ENCODE results near the gene FRZB. TPM values are rescaled to one million over a fixed set of nuclear protein-coding genes. Genes with fewer than 3 reads are reported as not detected.

The FRZB gene
- total RNA-seq, 1 experiment from 2014 or later, result 1.9 TPM

DNA sequence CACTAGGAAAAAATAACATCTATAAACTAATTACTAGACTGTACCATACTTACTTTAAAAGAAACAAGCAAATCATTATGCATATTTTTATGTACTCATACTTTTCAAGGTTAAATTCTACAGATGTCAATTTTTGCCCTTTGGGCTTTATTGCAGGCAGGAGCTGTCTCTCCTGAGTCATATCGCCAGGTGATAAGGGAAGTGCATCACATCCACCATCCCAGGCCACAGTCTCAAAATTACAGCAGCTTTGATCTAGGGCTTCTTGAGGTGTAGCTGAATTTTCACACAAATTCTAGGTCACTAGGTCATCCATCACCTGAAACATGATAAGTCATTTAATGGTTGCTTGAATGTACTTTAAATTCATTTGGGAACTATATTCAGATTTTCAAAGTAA lies 38.4 kb upstream of the FRZB start:
- POLR2A ChIA-PET, result no interaction called here
- no peak overlapping the region for H3K27ac Mint-ChIP-seq
- H3K27me3 Mint-ChIP-seq (ENCODE audit: low read depth), result no peaks in the 10 kb centered on the region
- TF ChIP-seq TEAD4 (CRISPR knock-in tag; IDR thresholded peaks at IDR 0.05) (no peak), HMGA2 (CRISPR knock-in tag; IDR thresholded peaks at IDR 0.05) (no peak), PRRX2 (CRISPR knock-in tag; IDR thresholded peaks at IDR 0.05) (no peak), ZNF232 (CRISPR knock-in tag; IDR thresholded peaks at IDR 0.05) (no peak), ZNF317 (CRISPR knock-in tag; IDR thresholded peaks at IDR 0.05; ENCODE audit: borderline replicate concordance, low read depth) (no peak), ETV6 (CRISPR knock-in tag; IDR thresholded peaks at IDR 0.05) (no peak), SOX15 (CRISPR knock-in tag; IDR thresholded peaks at IDR 0.05) (no peak), ZNF423 (CRISPR knock-in tag; IDR thresholded peaks at IDR 0.05) (no peak), FOXP1 (CRISPR knock-in tag; IDR thresholded peaks at IDR 0.05; ENCODE audit: borderline replicate concordance) (no peak), NR2C2 (CRISPR knock-in tag; IDR thresholded peaks at IDR 0.05) (no peak), ESRRA (CRISPR knock-in tag; IDR thresholded peaks at IDR 0.05; ENCODE audit: borderline replicate concordance) (no peak)
- TF ChIP-seq, protein P1, sequence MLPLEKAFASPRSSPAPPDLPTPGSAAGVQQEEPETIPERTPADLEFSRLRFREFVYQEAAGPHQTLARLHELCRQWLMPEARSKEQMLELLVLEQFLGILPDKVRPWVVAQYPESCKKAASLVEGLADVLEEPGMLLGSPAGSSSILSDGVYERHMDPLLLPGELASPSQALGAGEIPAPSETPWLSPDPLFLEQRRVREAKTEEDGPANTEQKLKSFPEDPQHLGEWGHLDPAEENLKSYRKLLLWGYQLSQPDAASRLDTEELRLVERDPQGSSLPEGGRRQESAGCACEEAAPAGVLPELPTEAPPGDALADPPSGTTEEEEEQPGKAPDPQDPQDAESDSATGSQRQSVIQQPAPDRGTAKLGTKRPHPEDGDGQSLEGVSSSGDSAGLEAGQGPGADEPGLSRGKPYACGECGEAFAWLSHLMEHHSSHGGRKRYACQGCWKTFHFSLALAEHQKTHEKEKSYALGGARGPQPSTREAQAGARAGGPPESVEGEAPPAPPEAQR (CRISPR knock-in tag; IDR thresholded peaks at IDR 0.05), result no peak
- TF ChIP-seq, protein P2, sequence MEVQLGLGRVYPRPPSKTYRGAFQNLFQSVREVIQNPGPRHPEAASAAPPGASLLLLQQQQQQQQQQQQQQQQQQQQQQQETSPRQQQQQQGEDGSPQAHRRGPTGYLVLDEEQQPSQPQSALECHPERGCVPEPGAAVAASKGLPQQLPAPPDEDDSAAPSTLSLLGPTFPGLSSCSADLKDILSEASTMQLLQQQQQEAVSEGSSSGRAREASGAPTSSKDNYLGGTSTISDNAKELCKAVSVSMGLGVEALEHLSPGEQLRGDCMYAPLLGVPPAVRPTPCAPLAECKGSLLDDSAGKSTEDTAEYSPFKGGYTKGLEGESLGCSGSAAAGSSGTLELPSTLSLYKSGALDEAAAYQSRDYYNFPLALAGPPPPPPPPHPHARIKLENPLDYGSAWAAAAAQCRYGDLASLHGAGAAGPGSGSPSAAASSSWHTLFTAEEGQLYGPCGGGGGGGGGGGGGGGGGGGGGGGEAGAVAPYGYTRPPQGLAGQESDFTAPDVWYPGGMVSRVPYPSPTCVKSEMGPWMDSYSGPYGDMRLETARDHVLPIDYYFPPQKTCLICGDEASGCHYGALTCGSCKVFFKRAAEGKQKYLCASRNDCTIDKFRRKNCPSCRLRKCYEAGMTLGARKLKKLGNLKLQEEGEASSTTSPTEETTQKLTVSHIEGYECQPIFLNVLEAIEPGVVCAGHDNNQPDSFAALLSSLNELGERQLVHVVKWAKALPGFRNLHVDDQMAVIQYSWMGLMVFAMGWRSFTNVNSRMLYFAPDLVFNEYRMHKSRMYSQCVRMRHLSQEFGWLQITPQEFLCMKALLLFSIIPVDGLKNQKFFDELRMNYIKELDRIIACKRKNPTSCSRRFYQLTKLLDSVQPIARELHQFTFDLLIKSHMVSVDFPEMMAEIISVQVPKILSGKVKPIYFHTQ (CRISPR knock-in tag; IDR thresholded peaks at IDR 0.05), result no peak
- TF ChIP-seq, protein P3, sequence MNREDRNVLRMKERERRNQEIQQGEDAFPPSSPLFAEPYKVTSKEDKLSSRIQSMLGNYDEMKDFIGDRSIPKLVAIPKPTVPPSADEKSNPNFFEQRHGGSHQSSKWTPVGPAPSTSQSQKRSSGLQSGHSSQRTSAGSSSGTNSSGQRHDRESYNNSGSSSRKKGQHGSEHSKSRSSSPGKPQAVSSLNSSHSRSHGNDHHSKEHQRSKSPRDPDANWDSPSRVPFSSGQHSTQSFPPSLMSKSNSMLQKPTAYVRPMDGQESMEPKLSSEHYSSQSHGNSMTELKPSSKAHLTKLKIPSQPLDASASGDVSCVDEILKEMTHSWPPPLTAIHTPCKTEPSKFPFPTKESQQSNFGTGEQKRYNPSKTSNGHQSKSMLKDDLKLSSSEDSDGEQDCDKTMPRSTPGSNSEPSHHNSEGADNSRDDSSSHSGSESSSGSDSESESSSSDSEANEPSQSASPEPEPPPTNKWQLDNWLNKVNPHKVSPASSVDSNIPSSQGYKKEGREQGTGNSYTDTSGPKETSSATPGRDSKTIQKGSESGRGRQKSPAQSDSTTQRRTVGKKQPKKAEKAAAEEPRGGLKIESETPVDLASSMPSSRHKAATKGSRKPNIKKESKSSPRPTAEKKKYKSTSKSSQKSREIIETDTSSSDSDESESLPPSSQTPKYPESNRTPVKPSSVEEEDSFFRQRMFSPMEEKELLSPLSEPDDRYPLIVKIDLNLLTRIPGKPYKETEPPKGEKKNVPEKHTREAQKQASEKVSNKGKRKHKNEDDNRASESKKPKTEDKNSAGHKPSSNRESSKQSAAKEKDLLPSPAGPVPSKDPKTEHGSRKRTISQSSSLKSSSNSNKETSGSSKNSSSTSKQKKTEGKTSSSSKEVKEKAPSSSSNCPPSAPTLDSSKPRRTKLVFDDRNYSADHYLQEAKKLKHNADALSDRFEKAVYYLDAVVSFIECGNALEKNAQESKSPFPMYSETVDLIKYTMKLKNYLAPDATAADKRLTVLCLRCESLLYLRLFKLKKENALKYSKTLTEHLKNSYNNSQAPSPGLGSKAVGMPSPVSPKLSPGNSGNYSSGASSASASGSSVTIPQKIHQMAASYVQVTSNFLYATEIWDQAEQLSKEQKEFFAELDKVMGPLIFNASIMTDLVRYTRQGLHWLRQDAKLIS (CRISPR knock-in tag; IDR thresholded peaks at IDR 0.05; ENCODE audit: borderline replicate concordance), result no peak
- TF ChIP-seq, protein P4, sequence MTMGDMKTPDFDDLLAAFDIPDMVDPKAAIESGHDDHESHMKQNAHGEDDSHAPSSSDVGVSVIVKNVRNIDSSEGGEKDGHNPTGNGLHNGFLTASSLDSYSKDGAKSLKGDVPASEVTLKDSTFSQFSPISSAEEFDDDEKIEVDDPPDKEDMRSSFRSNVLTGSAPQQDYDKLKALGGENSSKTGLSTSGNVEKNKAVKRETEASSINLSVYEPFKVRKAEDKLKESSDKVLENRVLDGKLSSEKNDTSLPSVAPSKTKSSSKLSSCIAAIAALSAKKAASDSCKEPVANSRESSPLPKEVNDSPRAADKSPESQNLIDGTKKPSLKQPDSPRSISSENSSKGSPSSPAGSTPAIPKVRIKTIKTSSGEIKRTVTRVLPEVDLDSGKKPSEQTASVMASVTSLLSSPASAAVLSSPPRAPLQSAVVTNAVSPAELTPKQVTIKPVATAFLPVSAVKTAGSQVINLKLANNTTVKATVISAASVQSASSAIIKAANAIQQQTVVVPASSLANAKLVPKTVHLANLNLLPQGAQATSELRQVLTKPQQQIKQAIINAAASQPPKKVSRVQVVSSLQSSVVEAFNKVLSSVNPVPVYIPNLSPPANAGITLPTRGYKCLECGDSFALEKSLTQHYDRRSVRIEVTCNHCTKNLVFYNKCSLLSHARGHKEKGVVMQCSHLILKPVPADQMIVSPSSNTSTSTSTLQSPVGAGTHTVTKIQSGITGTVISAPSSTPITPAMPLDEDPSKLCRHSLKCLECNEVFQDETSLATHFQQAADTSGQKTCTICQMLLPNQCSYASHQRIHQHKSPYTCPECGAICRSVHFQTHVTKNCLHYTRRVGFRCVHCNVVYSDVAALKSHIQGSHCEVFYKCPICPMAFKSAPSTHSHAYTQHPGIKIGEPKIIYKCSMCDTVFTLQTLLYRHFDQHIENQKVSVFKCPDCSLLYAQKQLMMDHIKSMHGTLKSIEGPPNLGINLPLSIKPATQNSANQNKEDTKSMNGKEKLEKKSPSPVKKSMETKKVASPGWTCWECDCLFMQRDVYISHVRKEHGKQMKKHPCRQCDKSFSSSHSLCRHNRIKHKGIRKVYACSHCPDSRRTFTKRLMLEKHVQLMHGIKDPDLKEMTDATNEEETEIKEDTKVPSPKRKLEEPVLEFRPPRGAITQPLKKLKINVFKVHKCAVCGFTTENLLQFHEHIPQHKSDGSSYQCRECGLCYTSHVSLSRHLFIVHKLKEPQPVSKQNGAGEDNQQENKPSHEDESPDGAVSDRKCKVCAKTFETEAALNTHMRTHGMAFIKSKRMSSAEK (CRISPR knock-in tag; IDR thresholded peaks at IDR 0.05; ENCODE audit: borderline replicate concordance), result no peak
- TF ChIP-seq, protein P5, sequence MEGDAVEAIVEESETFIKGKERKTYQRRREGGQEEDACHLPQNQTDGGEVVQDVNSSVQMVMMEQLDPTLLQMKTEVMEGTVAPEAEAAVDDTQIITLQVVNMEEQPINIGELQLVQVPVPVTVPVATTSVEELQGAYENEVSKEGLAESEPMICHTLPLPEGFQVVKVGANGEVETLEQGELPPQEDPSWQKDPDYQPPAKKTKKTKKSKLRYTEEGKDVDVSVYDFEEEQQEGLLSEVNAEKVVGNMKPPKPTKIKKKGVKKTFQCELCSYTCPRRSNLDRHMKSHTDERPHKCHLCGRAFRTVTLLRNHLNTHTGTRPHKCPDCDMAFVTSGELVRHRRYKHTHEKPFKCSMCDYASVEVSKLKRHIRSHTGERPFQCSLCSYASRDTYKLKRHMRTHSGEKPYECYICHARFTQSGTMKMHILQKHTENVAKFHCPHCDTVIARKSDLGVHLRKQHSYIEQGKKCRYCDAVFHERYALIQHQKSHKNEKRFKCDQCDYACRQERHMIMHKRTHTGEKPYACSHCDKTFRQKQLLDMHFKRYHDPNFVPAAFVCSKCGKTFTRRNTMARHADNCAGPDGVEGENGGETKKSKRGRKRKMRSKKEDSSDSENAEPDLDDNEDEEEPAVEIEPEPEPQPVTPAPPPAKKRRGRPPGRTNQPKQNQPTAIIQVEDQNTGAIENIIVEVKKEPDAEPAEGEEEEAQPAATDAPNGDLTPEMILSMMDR (IDR thresholded peaks at IDR 0.05), result no peak
- TF ChIP-seq, protein P6, sequence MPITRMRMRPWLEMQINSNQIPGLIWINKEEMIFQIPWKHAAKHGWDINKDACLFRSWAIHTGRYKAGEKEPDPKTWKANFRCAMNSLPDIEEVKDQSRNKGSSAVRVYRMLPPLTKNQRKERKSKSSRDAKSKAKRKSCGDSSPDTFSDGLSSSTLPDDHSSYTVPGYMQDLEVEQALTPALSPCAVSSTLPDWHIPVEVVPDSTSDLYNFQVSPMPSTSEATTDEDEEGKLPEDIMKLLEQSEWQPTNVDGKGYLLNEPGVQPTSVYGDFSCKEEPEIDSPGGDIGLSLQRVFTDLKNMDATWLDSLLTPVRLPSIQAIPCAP (CRISPR knock-in tag; IDR thresholded peaks at IDR 0.05), result no peak
- TF ChIP-seq, protein P7, sequence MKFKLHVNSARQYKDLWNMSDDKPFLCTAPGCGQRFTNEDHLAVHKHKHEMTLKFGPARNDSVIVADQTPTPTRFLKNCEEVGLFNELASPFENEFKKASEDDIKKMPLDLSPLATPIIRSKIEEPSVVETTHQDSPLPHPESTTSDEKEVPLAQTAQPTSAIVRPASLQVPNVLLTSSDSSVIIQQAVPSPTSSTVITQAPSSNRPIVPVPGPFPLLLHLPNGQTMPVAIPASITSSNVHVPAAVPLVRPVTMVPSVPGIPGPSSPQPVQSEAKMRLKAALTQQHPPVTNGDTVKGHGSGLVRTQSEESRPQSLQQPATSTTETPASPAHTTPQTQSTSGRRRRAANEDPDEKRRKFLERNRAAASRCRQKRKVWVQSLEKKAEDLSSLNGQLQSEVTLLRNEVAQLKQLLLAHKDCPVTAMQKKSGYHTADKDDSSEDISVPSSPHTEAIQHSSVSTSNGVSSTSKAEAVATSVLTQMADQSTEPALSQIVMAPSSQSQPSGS (CRISPR knock-in tag; IDR thresholded peaks at IDR 0.05; ENCODE audit: borderline replicate concordance, low read depth), result no peak
- TF ChIP-seq, protein P8, sequence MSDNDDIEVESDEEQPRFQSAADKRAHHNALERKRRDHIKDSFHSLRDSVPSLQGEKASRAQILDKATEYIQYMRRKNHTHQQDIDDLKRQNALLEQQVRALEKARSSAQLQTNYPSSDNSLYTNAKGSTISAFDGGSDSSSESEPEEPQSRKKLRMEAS (CRISPR knock-in tag; IDR thresholded peaks at IDR 0.05), result no peak
- peaks cover 20% of the 10 kb centered on the region for H3K4me1 Mint-ChIP-seq
- no peak overlapping the region for H3K4me3 Mint-ChIP-seq
- ATAC-seq, result no peak
- no peaks in the 10 kb centered on the region; the same call in 1 of the 2 replicates for H3K9me3 Mint-ChIP-seq
- no peak for DNase-seq (ENCODE audit: low spot score)
- CTCF ChIA-PET, result no interaction called here
- H3K36me3 Mint-ChIP-seq, result peaks cover 8% of the 10 kb centered on the region
